Body of pancreas (tissue), 4 donors: ENCODE data around the gene ACACA. TPM values are rescaled to one million over a fixed set of nuclear protein-coding genes. Genes with fewer than 3 reads are reported as not detected.

Source experiments
- ATAC-seq: fragments of 150-250 bp; one replicate; pipeline ENCODE4 v1.9.1; 2016
- DNase-seq, 4 donors: peaks; one replicate each; pipeline ENCODE4 v3.0.0-alpha.2; 2019
- H3K27ac ChIP-seq, 4 donors: fragments of 200-600 bp; sonication (generic); 1 replicate in 3 of 4; 2 replicates in 1 of 4; pipeline versions ENCODE4 v1.5.1 to v1.6.1; 2016 to 2019; ENCODE audit warnings: mild to moderate bottlenecking in 1 of 4, mixed read lengths in 1 of 4, moderate library complexity in 1 of 4
- H3K27me3 ChIP-seq, 2 donors: fragments of 200-600 bp; sonication (generic); one replicate each; pipeline ENCODE4 v1.6.0; 2016; ENCODE audit warnings: mild to moderate bottlenecking in 1 of 2
- H3K36me3 ChIP-seq, 2 donors: fragments of 200-600 bp; sonication (generic); replicated peaks in 1 of 2; 2 replicates each; pipeline ENCODE4 v1.5.1; 2016; ENCODE audit warnings: low read depth in 2 of 2; ENCODE audit not compliant: insufficient read depth in 1 of 2
- H3K4me1 ChIP-seq: fragments of 200-600 bp; sonication (generic); one replicate; pipeline ENCODE4 v1.6.0; 2016
- H3K4me3 ChIP-seq, 2 donors: fragments of 200-600 bp; sonication (generic); 1 replicate in 1 of 2; 2 replicates in 1 of 2; pipeline ENCODE4 v1.5.1; 2016 to 2019
- H3K9me3 ChIP-seq, 3 donors: fragments of 200-600 bp; sonication (generic); 1 replicate in 2 of 3; 2 replicates in 1 of 3; pipeline ENCODE4 v1.5.1; 2016
- POLR2A ChIP-seq, 3 donors: fragments of 450-650 bp; IDR thresholded peaks; one replicate each; pipeline ENCODE4 v1.6.1; 2016; ENCODE audit warnings: antibody characterized with exemption in 3 of 3, mild to moderate bottlenecking in 2 of 3
- WGBS, 2 donors: methylation state at CpG; one replicate each; pipeline ENCODE4 v1.1.5; 2017; 5-methylcytosine and 5-hydroxymethylcytosine counted together
- intact Hi-C: fragments of 100-400 bp; cut with DNase I; formaldehyde crosslinking; loops from one replicate; pipeline ENCODE4 v1.15.1; 2023
- total RNA-seq, 2 donors: library from RNA; depleted of rRNA; stranded (reverse); fragments of >200 nt; gene quantifications; one replicate each; pipeline ENCODE4 v1.1.0, GENCODE V29; 2016
- TF ChIP-seq, protein P1 (sequence below), 7 experiments: fragments of 450-650 bp in 4 of 7; fragments of 200-600 bp in 3 of 7; sonication (generic) in 3 of 7; IDR thresholded peaks; one replicate each; pipeline ENCODE4 v1.5.1; 2016 to 2019; ENCODE audit warnings: antibody characterized with exemption in 7 of 7

The ACACA gene
- total RNA-seq, 2 donors from 2014 or later: 9.1 to 49.1 TPM

DNA sequence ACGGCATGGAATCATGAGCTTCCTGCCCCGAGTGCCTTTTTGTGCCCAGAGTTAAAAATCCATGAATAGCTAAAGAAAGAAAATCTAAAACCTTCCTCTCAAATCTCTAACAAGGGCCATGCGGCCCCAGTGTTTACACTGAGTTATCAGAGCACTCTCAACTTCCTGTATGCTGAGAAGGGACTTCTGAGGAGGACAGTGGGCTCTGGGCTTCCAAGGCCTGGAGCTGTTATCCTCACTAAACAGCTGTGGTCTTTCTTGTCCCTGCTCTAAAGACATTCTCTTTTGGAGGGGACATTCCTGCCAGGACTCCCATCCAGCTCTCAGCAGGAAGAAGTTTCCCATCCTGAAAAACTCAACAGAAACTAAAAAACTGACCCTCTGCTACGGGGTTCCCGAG, 322.3 kb downstream of the ACACA start:
- Histone ChIP-seq H3K4me3 (no peak overlapping the region), H3K27me3 (no peaks in the 10 kb centered on the region), H3K27ac (no peak overlapping the region), H3K9me3 (no peaks in the 10 kb centered on the region), H3K4me1 (no peaks in the 10 kb centered on the region), H3K36me3 (peaks cover 0 to 5% of the 10 kb centered on the region in 2 donors)
- ATAC-seq (no peak), DNase-seq (no peak)
- TF ChIP-seq, protein P1, sequence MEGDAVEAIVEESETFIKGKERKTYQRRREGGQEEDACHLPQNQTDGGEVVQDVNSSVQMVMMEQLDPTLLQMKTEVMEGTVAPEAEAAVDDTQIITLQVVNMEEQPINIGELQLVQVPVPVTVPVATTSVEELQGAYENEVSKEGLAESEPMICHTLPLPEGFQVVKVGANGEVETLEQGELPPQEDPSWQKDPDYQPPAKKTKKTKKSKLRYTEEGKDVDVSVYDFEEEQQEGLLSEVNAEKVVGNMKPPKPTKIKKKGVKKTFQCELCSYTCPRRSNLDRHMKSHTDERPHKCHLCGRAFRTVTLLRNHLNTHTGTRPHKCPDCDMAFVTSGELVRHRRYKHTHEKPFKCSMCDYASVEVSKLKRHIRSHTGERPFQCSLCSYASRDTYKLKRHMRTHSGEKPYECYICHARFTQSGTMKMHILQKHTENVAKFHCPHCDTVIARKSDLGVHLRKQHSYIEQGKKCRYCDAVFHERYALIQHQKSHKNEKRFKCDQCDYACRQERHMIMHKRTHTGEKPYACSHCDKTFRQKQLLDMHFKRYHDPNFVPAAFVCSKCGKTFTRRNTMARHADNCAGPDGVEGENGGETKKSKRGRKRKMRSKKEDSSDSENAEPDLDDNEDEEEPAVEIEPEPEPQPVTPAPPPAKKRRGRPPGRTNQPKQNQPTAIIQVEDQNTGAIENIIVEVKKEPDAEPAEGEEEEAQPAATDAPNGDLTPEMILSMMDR (IDR thresholded peaks at IDR 0.05): no peak
- TF ChIP-seq POLR2A (IDR thresholded peaks at IDR 0.05): no peak
- 65 to 73% methylated on average over 5 of the region's 5 CpGs for WGBS, 2 donors
- intact Hi-C loops: no loop called here

DNA sequence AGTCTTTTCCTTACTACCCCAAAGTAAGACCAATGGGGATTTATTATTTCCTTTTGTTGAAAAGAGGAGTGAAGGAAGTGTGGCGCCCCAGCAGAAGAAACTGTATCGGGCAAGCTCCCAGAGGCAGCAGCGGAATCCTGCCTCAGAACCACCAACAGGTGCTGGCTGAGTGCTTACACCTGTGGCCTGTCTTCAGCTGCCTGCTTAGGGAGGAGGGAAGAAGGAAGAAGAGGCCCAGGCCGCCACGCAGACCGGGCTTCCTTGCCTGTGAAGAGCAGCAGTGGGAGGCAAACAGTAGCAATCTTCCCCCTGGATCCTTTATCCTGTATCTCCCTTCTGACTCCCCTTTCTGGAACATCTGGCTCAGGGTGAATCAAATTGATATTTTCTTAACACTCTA, 323.2 kb downstream of the ACACA start:
- H3K27ac ChIP-seq: no peak overlapping the region
- H3K4me3 ChIP-seq: no peak overlapping the region
- DNase-seq (no peak), ATAC-seq (no peak)
- peaks cover 0 to 5% of the 10 kb centered on the region in 2 donors for H3K36me3 ChIP-seq
- H3K27me3 ChIP-seq: no peaks in the 10 kb centered on the region
- intact Hi-C loops: no loop called here
- TF ChIP-seq, protein P1 (IDR thresholded peaks at IDR 0.05): no peak
- TF ChIP-seq POLR2A (IDR thresholded peaks at IDR 0.05): no peak
- H3K9me3 ChIP-seq: no peaks in the 10 kb centered on the region
- H3K4me1 ChIP-seq: no peaks in the 10 kb centered on the region
- WGBS, 2 donors: 71 to 80% methylated on average over 6 of the region's 6 CpGs

DNA sequence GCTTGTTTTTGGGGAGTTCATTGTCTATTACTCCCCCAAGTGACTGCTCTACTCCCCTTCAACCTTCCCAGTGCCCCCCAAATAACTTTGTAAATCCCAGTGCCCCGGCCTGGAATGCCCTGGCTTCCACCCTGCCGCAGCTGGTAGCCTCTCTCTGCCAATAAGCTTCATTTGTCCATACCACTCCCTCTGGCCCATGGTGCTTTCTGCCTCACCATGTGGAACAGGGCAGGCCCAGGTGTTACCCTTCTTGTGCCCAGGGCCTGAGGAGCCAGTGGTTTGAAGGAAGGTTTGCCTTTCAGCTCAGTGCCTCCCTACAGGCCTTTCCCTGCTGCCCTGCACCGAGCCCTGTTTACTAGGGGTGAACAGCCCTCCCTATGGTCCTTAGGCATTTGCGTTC, 323.7 kb downstream of the ACACA start:
- no peak overlapping the region for H3K4me3 ChIP-seq
- ATAC-seq (no peak), DNase-seq (no peak)
- intact Hi-C loops: no loop called here
- no peak overlapping the region for H3K27ac ChIP-seq
- no peaks in the 10 kb centered on the region for H3K9me3 ChIP-seq
- no peaks in the 10 kb centered on the region for H3K27me3 ChIP-seq
- H3K4me1 ChIP-seq: no peaks in the 10 kb centered on the region
- 83 to 88% methylated on average over 4 of the region's 4 CpGs for WGBS, 2 donors
- TF ChIP-seq, protein P1 (IDR thresholded peaks at IDR 0.05): no peak
- TF ChIP-seq POLR2A (IDR thresholded peaks at IDR 0.05): no peak
- H3K36me3 ChIP-seq: peaks cover 0 to 5% of the 10 kb centered on the region in 2 donors

DNA sequence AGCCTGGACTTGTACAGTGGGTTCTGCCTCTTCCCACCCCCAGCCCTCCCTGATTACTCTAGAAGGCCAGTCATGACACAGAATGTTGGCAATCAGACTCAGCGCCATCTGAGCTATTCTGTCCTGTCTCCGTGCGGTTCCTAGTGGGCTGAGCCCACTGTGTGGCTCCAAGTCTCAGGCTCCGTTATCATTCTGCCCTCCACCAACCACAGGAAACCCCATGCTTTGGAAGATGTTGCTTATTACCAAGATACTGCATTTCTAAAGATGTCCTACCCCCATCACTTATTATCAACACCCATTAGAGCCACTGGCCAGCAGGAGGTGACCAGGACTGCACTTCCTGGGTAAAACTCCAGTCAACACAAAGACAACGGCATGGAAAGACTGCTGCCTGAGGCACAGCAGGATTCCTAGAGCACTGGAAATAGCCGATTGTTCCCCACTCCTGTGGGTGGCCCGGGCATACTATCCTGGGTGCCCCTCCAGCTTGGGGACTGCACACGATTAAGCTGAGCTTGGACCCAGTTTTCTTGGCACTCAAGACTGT, 324.2 kb downstream of the ACACA start:
- no peak for ATAC-seq

More for the DNA sequence above, 324.2 kb downstream of the ACACA start:
- intact Hi-C loops: no loop called here
- 79 to 80% methylated on average over 8 of the region's 8 CpGs for WGBS, 2 donors
- Histone ChIP-seq H3K4me3 (no peak overlapping the region), H3K36me3 (peaks cover 0 to 5% of the 10 kb centered on the region in 2 donors), H3K27ac (no peak overlapping the region), H3K27me3 (no peaks in the 10 kb centered on the region), H3K4me1 (no peaks in the 10 kb centered on the region), H3K9me3 (no peaks in the 10 kb centered on the region)
- DNase-seq: no peak
- TF ChIP-seq, protein P1 (IDR thresholded peaks at IDR 0.05): no peak
- TF ChIP-seq POLR2A (IDR thresholded peaks at IDR 0.05): no peak
